ENCODE measurements around the gene HMCES.
"Not testable (repeated sequence)": the region's sequence is repeated elsewhere in the genome, so short reads cannot be mapped to it uniquely, and the experiment has no call there.

GRCh38 chr3:129337719-129338118 is 59.0 kb downstream of the HMCES start:
- TF ChIP-seq CTCF (IDR thresholded peaks at IDR 0.05); POLR2A (IDR thresholded peaks at IDR 0.05; ENCODE audit: low read depth): not testable (repeated sequence)
